Ovary (tissue), 3 donors: ENCODE measurements around the gene CRNKL1.

Source experiments
- CTCF ChIP-seq, 3 donors: fragments of 450-650 bp in 2 of 3; fragments of 200-600 bp in 1 of 3; IDR thresholded peaks; one replicate each; pipeline versions ENCODE4 v1.5.1 to v1.8.0; 2016 to 2022; ENCODE audit warnings: antibody characterized with exemption in 3 of 3, mild to moderate bottlenecking in 1 of 3
- EP300 ChIP-seq: sonication (generic); formaldehyde crosslinking; IDR thresholded peaks from one replicate; pipeline ENCODE4 v1.6.1; 2017; ENCODE audit warnings: antibody characterized with exemption
- POLR2A ChIP-seq: fragments of 450-650 bp; IDR thresholded peaks from one replicate; pipeline ENCODE4 v1.6.1; 2017; ENCODE audit warnings: antibody characterized with exemption, mild to moderate bottlenecking, moderate library complexity
- donor health status: DM: no; HTN: no; CAD: no.

DNA sequence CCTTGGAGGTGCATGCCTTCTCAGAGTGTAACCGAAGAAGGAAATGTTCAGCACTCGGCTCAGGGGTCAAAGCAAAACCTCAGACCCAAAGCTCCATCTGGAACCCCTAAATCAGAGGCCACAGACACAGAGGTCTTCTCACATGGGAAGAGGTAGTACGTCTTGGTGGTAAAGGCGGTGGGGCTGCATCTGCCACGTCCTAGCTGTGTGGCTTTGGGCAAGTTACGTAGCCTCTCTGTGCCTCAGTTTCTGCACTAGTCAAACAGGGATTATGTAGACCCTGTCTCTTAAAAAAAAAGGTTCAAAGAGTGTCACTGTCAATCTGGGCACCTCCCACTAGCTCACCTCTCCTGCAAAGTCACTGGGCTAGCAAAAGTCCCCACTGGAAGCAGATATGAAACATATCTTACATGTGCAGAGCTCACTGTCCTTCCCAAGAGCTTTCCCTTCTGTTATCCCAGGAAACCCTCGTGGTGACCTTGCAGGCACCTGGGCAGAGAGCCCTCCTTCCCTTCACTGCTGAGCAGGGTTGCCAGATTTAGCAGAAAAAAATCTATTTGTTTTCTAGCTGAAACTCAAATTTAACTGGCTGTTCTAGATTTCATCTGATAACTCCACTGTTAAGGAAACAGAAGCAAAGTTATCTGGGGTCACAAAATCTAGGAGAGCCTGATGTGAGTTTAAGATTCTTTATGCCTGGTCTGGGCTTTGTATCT, 53.1 kb downstream of the CRNKL1 start:
- TF ChIP-seq CTCF (IDR thresholded peaks at IDR 0.05) = no peak
- TF ChIP-seq POLR2A = no peak
- no peak for TF ChIP-seq EP300
